Right lobe of liver (tissue), 6 donors: ENCODE results near the gene MPG. TPM values are rescaled to one million over a fixed set of nuclear protein-coding genes. Genes with fewer than 3 reads are reported as not detected.

Experiments used
- ATAC-seq, 4 donors: fragments of 200-7000 bp; cut with Tn5 transposase; one replicate each; pipeline ENCODE4 v1.9.1; 2020; ENCODE audit warnings: mild to moderate bottlenecking in 4 of 4, moderate library complexity in 4 of 4
- DNase-seq, 3 donors: peaks; one replicate each; pipeline ENCODE4 v3.0.0-alpha.2; 2020
- H3K27ac ChIP-seq, 3 donors: fragments of 200-600 bp; one replicate each; pipeline ENCODE4 v1.8.0; 2022
- H3K27me3 ChIP-seq, 2 donors: fragments of 200-600 bp; one replicate each; pipeline ENCODE4 v1.8.0; 2022
- H3K36me3 ChIP-seq, 4 donors: fragments of 200-600 bp; sonication (generic) in 1 of 4; one replicate each; pipeline versions ENCODE4 v1.5.1 to v1.8.0; 2017 to 2022; ENCODE audit warnings: control low read depth in 1 of 4
- H3K4me1 ChIP-seq, 4 donors: fragments of 200-600 bp; sonication (generic) in 1 of 4; one replicate each; pipeline versions ENCODE4 v1.5.1 to v1.8.0; 2017 to 2022; ENCODE audit warnings: control low read depth in 1 of 4
- H3K4me3 ChIP-seq, 3 donors: fragments of 200-600 bp; one replicate each; pipeline ENCODE4 v1.8.0; 2022
- H3K9me3 ChIP-seq, 4 donors: fragments of 200-600 bp; sonication (generic) in 1 of 4; one replicate each; pipeline versions ENCODE4 v1.5.1 to v1.8.0; 2017 to 2022; ENCODE audit warnings: control low read depth in 1 of 4
- POLR2A ChIP-seq: fragments of 450-650 bp; IDR thresholded peaks from one replicate; pipeline ENCODE4 v1.6.1; 2017; ENCODE audit warnings: antibody characterized with exemption, mild to moderate bottlenecking
- WGBS: methylation state at CpG from one replicate; pipeline ENCODE4 v1.1.6; 2018; ENCODE audit warnings: low coverage, low lambda C conversion rate; ENCODE audit not compliant: insufficient coverage; ENCODE audit errors: missing lambda C conversion rate; 5-methylcytosine and 5-hydroxymethylcytosine counted together
- intact Hi-C, 2 donors: fragments of 100-400 bp; cut with DNase I; formaldehyde crosslinking; loops; one replicate each; pipeline versions ENCODE4 v1.11.2 to v1.14.1; 2022
- total RNA-seq, 6 experiments: library from RNA; depleted of rRNA in 2 of 6; stranded (reverse); fragments of >200 nt in 2 of 6; fragmentation: NEBNext Ultra II Directional in 3 of 6; extraction: Animal tissue kit (Norgen Biotek cat#: 25700) in 3 of 6; gene quantifications; one replicate each; pipeline versions ENCODE4 v1.1.0 to v1.2.4, GENCODE V29; 2016 to 2023
- TF ChIP-seq, protein P1 (sequence below), 4 donors: fragments of 200-600 bp in 3 of 4; fragments of 450-650 bp in 1 of 4; IDR thresholded peaks; one replicate each; pipeline versions ENCODE4 v1.5.1 to v1.8.0; 2016 to 2022; ENCODE audit warnings: antibody characterized with exemption in 4 of 4, mild to moderate bottlenecking in 2 of 4
- donor health status: DM: no; HTN: yes; CAD: no.
- donor health status: DM: no; HTN: no; CAD: no.
- donor health status: DM: no; HTN: no; CAD: no.
- donor health status: DM: no; HTN: yes; CAD: no.
- donor health status: DM: no; HTN: yes; CAD: no.

The MPG gene
- total RNA-seq, 6 experiments from 2014 or later = 20.7 to 76.4 (median 26.9) TPM

DNA sequence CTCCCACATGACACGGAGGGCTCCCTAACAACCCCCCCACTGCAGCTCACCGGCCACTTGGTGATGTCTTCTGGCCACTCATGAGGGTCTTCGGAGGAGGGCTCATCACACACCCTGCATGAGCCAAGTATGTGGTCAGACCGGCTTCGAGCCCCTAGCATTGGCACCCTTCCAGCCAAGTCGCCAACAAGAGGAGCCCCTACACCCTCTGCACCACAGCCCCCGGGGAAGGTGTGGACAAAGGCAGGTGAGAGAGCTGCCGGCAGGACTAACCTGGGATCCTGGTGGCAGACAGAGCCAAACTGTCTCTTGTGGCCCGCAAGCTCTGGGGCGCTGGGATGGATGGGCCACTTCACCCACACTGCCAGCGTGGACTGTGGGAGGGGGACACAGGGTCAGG, 17.9 kb upstream of the MPG start:
- Histone ChIP-seq H3K4me1 (no peaks in the 10 kb centered on the region), H3K4me3 (no peak overlapping the region), H3K36me3 (peaks cover 0 to 14% (median 0%) of the 10 kb centered on the region in 4 donors), H3K9me3 (no peaks in the 10 kb centered on the region), H3K27me3 (no peaks in the 10 kb centered on the region), H3K27ac (no peak overlapping the region)
- peak in 1 of 3 donors; percentile 46 for DNase-seq
- no peak for ATAC-seq
- no peak for TF ChIP-seq POLR2A
- TF ChIP-seq, protein P1, sequence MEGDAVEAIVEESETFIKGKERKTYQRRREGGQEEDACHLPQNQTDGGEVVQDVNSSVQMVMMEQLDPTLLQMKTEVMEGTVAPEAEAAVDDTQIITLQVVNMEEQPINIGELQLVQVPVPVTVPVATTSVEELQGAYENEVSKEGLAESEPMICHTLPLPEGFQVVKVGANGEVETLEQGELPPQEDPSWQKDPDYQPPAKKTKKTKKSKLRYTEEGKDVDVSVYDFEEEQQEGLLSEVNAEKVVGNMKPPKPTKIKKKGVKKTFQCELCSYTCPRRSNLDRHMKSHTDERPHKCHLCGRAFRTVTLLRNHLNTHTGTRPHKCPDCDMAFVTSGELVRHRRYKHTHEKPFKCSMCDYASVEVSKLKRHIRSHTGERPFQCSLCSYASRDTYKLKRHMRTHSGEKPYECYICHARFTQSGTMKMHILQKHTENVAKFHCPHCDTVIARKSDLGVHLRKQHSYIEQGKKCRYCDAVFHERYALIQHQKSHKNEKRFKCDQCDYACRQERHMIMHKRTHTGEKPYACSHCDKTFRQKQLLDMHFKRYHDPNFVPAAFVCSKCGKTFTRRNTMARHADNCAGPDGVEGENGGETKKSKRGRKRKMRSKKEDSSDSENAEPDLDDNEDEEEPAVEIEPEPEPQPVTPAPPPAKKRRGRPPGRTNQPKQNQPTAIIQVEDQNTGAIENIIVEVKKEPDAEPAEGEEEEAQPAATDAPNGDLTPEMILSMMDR (IDR thresholded peaks at IDR 0.05) = no peak
- 88% methylated on average over 4 of the region's 11 CpGs for WGBS
- intact Hi-C loops = no loop called here

DNA sequence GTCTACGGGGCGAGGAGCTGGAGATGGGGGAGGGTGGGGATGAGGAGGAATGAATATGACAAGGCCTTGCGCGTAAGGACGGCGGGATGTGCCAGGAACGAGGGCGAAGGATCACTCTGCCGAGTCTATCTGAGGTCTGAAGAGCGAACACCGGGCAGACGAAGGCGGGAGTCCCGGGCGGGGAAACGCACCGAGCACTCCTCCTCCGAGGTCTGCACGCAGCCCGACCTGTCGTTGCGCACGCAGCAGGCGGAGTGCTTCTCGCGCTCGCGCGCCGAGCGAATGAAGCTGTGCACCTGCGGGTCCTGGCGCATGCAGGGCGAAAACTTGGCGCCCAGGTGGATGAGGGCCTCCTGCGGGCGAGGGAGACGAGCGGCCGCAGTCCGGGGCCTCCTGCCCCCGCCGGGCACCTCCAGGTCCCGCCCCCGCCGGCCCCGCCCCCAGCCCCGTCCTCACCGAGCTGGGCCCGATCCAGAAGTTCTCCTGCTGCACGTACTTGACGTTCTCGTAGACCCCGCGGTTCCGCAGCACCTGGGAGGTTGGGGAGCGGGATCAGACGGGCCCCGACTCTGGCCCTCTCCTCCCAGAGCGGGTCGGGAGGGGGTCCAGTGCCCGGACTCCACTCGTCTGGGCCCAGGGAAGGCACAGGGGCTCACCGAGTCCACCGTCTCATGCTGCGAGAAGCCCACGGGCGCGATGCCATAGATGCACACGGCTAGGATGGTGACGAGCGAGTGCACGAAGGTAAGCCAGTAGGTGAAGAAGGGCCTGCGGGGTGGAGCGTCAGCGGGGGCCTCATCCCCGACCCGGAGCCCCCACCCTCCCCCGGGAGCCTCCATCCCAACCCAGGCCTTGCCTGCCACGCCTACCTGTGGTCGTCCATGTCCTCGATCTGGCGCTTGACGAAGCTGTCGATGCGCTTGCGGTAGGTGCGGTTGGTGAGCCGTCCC, 16.8 kb upstream of the MPG start:
- H3K27me3 ChIP-seq = no peaks in the 10 kb centered on the region
- ATAC-seq (no peak), DNase-seq (peak in 1 of 3 donors; percentile 53)
- no peak overlapping the region for H3K4me3 ChIP-seq
- 93% methylated on average over 34 of the region's 89 CpGs for WGBS
- peaks cover 0 to 7% (median 0%) of the 10 kb centered on the region in 4 donors for H3K36me3 ChIP-seq
- no peak for TF ChIP-seq POLR2A
- TF ChIP-seq, protein P1 (IDR thresholded peaks at IDR 0.05) = no peak
- H3K27ac ChIP-seq = no peak overlapping the region
- intact Hi-C loops = no loop called here
- no peaks in the 10 kb centered on the region for H3K4me1 ChIP-seq
- no peaks in the 10 kb centered on the region for H3K9me3 ChIP-seq

DNA sequence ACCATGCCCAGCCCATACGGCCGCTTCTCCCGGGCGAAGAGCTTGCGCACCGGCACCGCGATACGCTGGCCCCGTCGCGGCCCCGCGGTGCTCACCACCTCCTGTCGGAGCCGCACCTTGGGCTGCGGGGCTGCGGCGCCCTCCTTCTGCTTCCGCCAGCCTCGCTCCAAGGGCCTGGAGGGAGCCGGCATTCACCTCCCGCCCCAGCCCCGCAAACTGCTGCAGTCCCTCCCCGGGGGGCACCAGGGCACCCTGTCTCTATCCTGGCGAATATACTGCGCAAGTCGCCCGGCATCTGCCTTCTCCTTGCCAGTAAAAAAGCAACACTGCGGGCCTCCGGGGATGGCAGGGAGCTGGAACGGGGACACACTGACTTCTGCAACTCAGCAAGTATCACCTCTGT, 16.1 kb upstream of the MPG start:
- peaks cover 0 to 6% (median 0%) of the 10 kb centered on the region in 4 donors for H3K36me3 ChIP-seq
- intact Hi-C loops = no loop called here
- H3K27me3 ChIP-seq = no peaks in the 10 kb centered on the region
- WGBS = 91% methylated on average over 8 of the region's 32 CpGs
- DNase-seq (no peak), ATAC-seq (no peak)
- TF ChIP-seq POLR2A = no peak
- TF ChIP-seq, protein P1 (IDR thresholded peaks at IDR 0.05) = no peak
- H3K4me1 ChIP-seq = no peaks in the 10 kb centered on the region
- H3K4me3 ChIP-seq = no peak overlapping the region
- H3K9me3 ChIP-seq = no peaks in the 10 kb centered on the region
- H3K27ac ChIP-seq = no peak overlapping the region

DNA sequence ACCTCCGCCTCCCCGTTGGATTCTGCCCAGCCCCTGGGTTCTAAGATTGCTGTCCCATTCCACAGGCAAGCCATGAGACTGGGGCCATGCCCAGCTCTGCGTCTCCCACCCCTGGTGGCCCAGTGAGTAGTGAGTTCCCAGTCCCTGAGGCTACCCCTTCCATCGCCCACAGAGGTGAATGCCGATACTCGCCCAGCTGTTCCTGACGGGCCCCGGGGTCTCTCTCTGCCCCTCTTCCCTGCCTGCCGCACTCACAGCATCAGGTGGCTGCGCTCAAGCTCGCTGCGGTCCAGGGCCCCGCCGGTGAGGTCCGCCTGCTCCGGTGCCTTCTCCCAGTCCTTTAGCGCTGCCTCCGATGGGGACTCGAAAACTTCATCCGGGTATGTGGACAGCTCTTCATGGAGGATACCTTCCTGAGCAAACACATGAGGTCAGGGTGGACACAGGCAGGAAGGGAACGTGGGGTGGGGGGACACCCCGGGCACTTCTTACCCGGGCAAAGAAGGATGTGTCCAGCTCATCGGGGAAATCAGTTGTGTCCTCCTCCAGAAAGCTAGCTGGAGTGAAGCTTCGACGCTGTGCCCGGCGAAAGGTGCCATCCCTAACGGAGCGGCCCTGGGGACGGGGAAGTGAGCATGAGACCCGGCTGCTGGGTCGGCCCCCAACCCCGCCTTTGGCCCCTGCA, 15.6 kb upstream of the MPG start:
- H3K9me3 ChIP-seq = no peaks in the 10 kb centered on the region
- no peak for ATAC-seq

More for the DNA sequence above, 15.6 kb upstream of the MPG start:
- H3K4me1 ChIP-seq = no peaks in the 10 kb centered on the region
- H3K27me3 ChIP-seq = no peaks in the 10 kb centered on the region
- WGBS = 87% methylated on average over 13 of the region's 34 CpGs
- no peak overlapping the region for H3K27ac ChIP-seq
- H3K4me3 ChIP-seq = no peak overlapping the region
- intact Hi-C loops = no loop called here
- peak in 1 of 3 donors; percentile 44 for DNase-seq
- H3K36me3 ChIP-seq = peaks cover 0 to under 1% (median 0%) of the 10 kb centered on the region in 4 donors
- TF ChIP-seq, protein P1 (IDR thresholded peaks at IDR 0.05) = no peak
- TF ChIP-seq POLR2A = no peak
